HG03103 (cell line): ENCODE measurements around the gene MAPT.

Experiments used
- ATAC-seq: cut with Tn5 transposase; IDR thresholded peaks from one replicate; pipeline ENCODE4 v1.9.1; 2021; ENCODE audit warnings: low read depth; ENCODE audit not compliant: unreplicated experiment

MAPT gene

GRCh38 chr17:45894022-45894784, at the start of gene MAPT:
Gene MAPT, plus strand, starts transcription at chr17:45894554. Its CDS starts 67,784 bp downstream, at chr17:45962338.
- ATAC-seq, result no peak

DNA sequence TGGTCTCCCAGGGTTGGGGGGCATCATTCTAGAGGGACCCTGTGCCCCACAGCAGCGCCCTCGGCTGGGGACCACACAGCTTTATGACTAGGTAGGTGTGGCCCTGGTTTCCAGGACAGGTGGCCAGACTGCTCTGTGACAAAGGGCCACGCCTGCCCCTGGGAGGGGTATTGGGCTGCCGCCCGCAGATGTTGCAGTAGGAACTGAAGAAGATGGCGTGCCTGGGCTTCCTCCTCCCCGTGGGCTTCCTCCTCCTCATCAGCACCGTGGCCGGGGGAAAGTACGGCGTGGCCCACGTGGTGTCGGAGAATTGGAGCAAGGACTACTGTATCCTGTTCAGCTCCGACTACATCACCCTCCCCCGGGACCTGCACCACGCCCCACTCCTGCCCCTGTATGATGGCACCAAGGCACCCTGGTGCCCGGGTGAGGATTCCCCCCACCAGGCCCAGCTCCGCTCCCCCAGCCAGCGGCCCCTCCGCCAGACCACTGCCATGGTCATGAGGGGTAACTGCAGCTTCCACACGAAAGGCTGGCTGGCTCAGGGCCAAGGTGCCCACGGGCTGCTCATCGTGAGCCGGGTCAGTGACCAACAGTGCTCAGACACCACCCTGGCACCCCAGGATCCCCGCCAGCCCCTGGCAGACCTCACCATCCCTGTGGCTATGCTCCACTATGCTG, 49.5 kb upstream of the MAPT start, which contains the start of gene SPPL2C:
TSS of gene SPPL2C (plus strand) at position 187 of the 681 bp plus-strand sequence. CDS start at position 213, 26 bp downstream.
- ATAC-seq, result no peak

- no peak for ATAC-seq
These were observed 48.8 kb upstream of the MAPT start for GRCh38 chr17:45845376-45846185.

- no peak for ATAC-seq
These were observed 48.1 kb upstream of the MAPT start for GRCh38 chr17:45846223-45846622.

- no peak for ATAC-seq
These were observed 47.7 kb upstream of the MAPT start for GRCh38 chr17:45846646-45847045.

- no peak for ATAC-seq
These were observed 47.3 kb upstream of the MAPT start for GRCh38 chr17:45847101-45847500.

- no peak for ATAC-seq
These were observed 46.6 kb upstream of the MAPT start for GRCh38 chr17:45847747-45848146.

GRCh38 chr17:45848405-45848804, 45.9 kb upstream of the MAPT start:
- no peak for ATAC-seq

GRCh38 chr17:45848868-45849535, 45.4 kb upstream of the MAPT start:
- ATAC-seq, result no peak

GRCh38 chr17:45849536-45849990, 44.8 kb upstream of the MAPT start:
- no peak for ATAC-seq

- ATAC-seq, result no peak
These were observed 44.3 kb upstream of the MAPT start for GRCh38 chr17:45850011-45850410.

- no peak for ATAC-seq
These were observed 43.9 kb upstream of the MAPT start for GRCh38 chr17:45850468-45850867.

DNA sequence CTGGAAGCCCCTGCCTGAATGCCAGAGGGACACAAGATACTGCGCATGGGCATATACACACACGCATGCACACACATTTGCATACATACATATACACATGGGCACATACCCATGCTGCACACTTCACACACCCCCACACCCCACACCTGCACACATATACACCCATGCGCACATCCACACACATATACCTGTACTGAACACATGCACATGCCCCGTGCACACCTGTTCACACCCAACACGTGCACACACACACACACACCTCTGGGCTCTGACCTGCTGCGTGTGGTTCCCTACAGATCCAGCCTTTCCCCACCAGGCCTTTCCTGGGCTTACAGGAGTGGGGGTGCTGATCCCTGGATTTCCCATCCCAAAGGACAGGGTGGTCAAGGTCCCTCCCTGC, 43.3 kb upstream of the MAPT start:
- ATAC-seq, result no peak

DNA sequence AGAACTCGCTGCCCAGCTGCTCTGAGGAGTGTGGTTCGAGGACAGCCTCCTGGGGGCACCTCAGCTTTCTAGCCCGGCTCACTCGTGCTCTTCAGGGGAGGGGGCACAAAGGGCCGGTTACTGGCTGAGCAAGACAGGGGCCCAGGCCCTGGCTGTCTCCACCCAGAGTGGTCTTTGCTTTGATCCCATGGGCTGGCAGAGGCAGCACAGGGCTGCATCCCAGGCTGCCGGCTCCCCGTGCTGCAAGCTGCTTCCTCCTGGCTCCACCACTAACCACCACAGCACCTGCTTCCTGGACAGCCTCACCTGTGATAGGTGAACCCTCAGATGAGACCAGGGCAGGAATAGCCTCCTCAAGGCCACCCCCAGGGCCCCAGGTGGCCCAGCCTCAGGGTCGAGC, 42.9 kb upstream of the MAPT start:
- ATAC-seq, result no peak

DNA sequence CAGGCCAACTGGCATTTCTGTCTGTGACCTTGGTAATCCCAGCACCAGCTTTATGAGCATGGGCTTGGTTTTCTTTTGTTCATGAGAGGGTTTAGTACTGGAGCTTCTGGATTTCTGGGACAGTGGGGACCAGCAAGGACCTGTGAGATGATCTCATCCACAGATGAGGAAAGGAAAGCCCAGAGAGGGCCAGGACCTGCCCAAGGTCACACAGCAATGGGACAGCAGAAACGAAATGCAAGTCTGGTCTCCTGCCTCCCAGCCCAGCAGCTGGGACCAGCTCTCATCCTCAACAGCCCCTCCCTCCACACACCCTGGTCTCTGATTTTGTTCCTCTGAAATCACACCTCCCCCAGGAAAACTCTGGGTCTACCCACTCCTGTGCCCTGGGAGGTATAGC, 42.5 kb upstream of the MAPT start:
- no peak for ATAC-seq

- ATAC-seq, result no peak
These were observed 41.6 kb upstream of the MAPT start for GRCh38 chr17:45852535-45853297.

GRCh38 chr17:45854209-45854608, 40.1 kb upstream of the MAPT start:
- no peak for ATAC-seq

GRCh38 chr17:45855691-45856336, 38.5 kb upstream of the MAPT start:
- ATAC-seq, result no peak

- no peak for ATAC-seq
These were observed 36.2 kb upstream of the MAPT start for GRCh38 chr17:45857977-45858708.
